ENCODE results near the gene SEMA3E.
"Not testable (repeated sequence)": the region's sequence is repeated elsewhere in the genome, so short reads cannot be mapped to it uniquely, and the experiment has no call there.

SEMA3E gene

GRCh38 chr7:83447681-83448080 lies 201.3 kb downstream of the SEMA3E start:
- no peak for FAIRE-seq

DNA sequence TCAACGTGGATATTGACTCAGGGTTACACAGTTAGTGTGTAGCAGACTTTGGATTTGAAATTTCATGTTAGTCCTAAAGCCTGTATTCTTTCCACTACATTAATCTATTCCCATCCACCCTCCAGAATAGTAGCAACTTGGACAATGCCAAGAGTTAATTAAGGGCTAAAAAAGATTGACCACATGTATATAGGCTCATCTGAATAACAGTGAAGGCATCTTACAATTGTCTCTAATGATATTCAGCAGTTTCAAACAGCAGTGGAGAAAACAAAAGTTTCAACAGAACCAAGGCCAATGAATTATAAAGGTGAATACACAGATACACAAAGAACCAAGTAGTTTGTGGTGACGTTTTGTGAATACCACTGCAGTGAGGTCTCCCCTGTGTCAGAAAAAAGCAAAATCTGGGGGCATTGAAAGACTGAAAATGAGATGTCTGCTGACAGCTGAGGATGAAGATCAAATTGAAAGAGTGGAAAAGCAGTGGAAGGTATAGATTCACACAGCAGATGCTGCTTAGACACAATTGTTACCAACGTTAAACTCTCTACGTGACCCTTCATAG lies 202.8 kb downstream of the SEMA3E start:
- no peak for FAIRE-seq

- FAIRE-seq: no peak
Measured at GRCh38 chr7:83442911-83443310, 206.0 kb downstream of the SEMA3E start.

DNA sequence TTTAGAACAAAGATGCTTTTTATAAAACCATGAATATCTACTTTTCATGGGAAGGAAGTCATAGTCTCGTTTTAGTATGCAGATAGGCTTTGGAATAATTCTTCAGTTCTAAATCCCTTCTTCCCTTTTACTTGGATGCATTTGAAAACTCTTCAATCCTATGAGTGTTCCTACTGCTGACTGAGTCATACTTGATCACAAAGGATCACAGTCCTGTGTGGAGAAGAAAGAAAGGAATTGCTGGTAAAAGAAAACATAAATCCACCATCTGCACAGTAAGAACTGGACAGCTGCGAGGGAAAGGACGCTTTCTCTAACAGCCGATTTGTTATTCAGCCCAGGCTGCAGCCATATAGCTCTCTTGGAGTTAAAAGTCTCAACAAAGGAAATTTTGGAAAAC lies 209.9 kb downstream of the SEMA3E start:
- no peak for FAIRE-seq

DNA sequence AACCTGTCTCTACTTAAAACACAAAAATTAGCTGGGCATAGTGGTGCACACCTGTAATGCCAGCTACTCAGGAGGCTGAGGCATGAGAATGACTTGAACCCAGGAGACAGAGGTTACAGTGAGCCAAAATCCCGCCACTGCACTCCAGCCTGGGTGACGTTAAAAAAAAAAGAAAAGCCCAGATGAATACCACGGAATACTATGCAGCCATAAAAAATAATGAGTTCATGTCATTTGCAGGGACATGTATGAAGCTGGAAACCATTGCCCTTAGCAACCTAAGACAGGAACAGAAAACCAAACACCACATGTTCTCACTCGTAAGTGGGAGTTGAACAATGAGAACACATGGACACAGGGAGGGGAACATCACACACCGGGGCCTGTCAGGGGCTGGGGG lies 218.7 kb downstream of the SEMA3E start:
- not testable (repeated sequence) for FAIRE-seq

DNA sequence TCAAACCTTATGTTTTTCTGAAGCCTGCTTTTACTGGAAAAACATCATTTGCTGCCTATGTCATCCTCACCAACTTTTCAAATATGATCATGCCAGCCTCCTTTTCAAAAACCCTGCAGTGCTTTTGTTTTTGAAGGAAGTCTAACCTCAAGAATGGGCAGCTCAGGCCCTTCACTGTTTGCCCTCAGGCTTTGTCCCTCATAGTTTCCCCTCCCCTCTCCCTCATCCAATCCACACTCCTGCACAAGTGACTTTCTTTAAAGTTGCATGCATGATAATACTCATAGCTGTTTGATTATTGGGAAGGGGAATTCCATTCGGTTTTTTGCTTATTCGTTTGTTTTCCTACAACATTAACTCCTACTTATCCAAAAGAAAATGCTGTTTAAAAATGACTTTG lies 219.4 kb downstream of the SEMA3E start:
- FAIRE-seq: no peak

GRCh38 chr7:83427884-83428283 lies 221.1 kb downstream of the SEMA3E start:
- FAIRE-seq: no peak

DNA sequence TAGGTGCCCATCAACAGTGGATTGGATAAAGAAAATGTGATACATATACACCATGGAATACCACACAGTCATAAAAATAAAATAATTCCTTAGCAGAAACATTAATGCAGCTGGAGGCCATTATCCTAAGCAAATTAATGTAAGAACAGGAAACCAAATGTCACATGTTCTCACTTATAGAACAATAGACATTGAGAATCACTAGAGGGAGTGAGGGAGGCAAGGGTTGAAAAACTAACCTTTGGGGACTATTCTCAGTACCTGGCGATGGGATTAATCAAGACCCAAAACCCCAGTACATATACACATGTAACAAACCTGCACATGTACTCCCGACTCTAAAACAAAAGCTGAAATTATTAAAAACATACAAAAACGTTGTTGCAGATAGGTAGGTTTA lies 222.6 kb downstream of the SEMA3E start:
- no peak for FAIRE-seq

DNA sequence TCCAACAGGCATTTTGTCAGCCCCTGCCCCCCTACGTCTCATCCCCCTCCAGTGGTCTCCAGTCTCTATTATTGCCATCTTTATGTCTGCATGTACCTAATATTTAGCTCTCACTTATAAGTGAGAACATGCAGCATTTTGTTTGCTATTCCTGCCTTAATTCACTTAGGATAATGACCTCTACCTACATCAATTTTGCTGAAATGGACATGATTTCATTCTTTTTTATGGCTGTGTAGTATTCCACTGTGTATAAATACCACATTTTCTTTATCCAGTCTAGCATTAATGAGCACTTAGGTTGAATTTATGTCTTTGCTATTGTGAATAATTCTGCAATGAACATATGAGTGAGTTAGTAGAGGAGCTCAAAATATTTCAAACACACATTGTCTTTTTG lies 229.9 kb downstream of the SEMA3E start:
- no peak for FAIRE-seq

GRCh38 chr7:83415840-83416239 lies 233.1 kb downstream of the SEMA3E start:
- FAIRE-seq: no peak

DNA sequence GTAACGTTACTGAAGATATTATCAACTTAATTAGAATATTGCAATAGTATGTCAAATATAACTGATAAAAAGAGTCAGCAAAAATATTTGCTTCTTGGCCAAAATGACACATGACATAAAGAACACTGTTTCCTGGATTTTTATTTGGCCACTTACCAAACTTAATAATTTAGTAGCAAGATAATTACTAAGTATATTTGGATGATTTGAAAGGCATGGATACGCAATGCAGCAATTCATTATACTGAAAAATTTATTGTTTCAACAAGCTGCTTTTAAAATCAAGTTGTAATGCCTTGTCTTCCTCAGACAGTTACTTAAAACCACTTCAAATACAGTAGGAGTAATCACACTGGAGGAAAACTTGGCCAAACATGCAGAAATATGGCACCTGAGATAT lies 234.0 kb downstream of the SEMA3E start:
- FAIRE-seq: no peak

DNA sequence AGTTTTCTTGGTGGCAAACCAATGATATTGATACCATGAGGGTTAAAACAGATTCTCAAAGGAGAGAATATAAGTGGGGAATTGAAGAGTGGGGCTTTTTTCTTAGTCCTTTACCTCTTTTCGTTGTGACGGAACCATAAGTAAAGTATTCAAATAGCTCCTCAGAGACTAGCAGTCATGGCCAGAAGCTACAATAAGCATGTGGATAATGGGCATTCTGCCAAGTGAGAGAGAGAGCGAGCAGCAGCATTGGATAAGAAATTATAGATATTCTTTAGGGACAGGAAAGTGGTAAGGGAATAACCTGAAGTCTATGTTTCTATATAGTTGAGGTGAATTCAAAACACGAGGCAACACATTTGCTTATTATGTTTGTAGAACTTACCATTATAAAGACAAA lies 235.1 kb downstream of the SEMA3E start:
- FAIRE-seq: no peak

DNA sequence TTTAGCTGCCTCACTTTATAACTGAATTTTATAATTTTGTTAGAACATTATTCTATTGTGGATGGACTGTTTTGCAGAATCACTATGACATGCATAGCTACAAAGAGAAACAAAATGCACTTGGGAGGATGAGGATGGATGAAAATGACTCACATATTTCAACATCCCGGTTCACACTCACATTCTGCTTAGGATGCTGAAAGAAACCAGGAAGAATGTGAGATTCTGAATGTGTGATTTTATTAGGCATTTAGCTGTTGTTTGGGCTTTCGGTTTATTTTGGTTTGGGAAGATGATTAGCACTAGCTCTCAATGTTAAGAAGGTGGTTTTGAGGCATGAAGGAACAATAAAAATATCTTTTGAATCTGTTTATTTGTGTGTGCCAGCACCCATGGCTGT lies 235.5 kb downstream of the SEMA3E start:
- no peak for FAIRE-seq

DNA sequence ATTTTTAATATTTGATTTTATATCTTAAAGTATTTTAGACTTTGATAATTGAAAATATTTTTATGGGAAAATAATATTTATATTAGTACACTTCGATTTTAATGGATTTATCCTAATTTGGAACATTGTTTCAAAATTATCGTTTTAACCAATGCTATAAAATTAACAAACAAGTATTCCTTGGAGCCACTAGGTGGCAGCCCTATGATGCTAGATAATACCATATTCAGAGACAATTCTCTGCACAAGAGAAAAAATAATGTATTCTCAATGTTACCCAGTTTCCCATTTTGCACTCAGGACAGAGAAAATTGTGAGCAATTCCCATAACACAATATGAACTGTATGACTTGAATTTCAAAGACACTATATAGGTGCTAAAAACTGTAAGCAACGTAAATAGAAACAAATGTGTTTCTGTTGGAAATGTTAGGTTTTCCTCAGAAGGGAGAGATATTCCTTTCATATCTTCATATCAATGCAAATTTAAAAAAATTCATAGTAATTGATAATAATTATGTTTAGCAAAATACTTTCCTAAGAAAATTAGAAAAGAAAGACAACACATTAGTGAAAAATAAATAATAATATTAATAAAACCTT lies 237.8 kb downstream of the SEMA3E start:
- FAIRE-seq: peak; percentile 31

DNA sequence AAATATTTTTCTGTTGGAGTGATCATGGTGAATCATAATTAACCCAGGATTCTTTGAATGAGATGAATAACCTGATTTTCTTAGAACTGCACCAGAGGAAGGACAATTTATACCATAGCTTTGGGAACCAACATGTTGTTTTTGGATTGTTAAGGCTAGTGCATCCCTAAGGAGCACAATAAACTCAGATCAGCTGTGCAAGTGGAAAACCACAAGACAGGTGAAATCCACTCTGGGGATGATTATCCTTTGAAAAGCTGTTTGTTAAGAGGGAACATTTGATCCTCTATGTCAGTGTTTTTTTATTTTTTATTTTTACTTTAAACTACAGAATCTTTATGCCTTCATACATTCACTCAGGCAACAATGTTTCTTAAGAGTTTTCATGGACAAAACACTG lies 254.2 kb downstream of the SEMA3E start:
- no peak for FAIRE-seq

GRCh38 chr7:83388436-83388835 lies 260.5 kb downstream of the SEMA3E start:
- FAIRE-seq: no peak

- peak; percentile 47 for FAIRE-seq
Measured at GRCh38 chr7:83366629-83367028, 282.3 kb downstream of the SEMA3E start.

DNA sequence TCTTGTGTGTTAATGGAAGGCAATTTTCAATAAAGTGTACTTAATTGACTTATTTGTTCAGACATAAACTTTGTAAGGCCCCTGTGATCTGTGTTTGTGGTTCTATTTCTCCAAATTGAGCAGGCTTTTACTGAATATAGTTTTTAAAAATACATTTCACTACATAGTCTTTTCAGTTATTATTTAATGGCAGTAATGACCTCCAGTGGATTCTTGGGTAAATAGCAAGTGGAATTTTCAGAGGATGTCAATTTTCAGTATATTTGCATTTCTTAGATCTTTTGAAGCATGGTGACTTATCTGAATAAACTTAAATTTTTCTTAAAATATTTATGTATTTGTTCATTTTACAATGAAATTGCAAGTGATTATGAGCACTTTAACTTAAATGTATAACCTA lies 283.2 kb downstream of the SEMA3E start:
- FAIRE-seq: no peak

- no peak for FAIRE-seq
Measured at GRCh38 chr7:83362871-83363550, 285.9 kb downstream of the SEMA3E start.

DNA sequence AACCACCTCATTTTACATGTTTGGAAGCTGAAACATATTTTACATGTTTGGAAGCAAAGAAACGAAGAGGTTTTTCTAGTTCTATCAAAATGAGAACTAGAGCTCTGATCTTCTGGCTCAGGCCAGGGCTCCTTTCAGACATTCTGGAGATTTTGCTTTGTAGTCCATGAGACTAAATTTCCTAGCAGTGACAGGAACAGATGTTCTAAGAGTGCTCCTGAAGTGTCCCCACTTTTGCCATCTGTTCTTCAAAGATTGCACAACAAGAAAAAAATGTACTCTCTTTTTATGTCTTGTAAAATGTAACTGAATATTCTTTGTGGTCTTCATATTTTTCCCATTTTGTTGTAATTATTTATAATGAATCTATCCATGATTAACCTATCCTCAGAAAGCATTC lies 289.8 kb downstream of the SEMA3E start:
- no peak for FAIRE-seq

GRCh38 chr7:83355143-83355542 lies 293.8 kb downstream of the SEMA3E start:
- FAIRE-seq: no peak

GRCh38 chr7:83347945-83348444 lies 300.9 kb downstream of the SEMA3E start:
- FAIRE-seq: no peak

DNA sequence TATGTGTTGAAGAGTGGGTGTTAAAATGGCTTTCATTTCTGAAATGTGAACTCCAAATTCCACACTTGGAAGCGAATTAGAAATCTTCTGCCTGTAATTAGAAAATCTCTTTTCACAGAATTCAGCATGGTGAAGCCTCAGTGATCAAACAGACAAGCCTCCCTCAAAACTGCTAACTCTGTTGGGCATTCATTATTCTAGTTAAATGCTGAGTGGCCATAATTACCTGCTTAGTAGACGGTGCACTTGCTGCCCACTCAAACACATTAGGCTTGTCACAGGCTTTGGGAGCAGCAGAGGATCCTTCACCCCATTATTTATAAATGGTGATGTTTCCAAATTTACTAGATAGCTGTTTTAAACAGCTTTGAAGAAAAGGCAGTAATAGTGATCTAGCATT lies 309.0 kb downstream of the SEMA3E start:
- FAIRE-seq: no peak

GRCh38 chr7:83338277-83338950 lies 310.5 kb downstream of the SEMA3E start:
- FAIRE-seq: no peak

Data from colon (tissue), 2 donors.